GM12891 (cell line): ENCODE results near the gene CCDC121.
"Not testable (repeated sequence)": the region's sequence is repeated elsewhere in the genome, so short reads cannot be mapped to it uniquely, and the experiment has no call there.

Experiments used
- DNase-seq: peaks from one replicate; pipeline ENCODE4 v3.0.0; 2011; ENCODE audit warnings: low spot score; ENCODE audit not compliant: insufficient read length
- FAIRE-seq: peaks from 2 replicates; lab custom pipeline; 2011; peaks lifted over from hg19 to GRCh38; lab: Jason Lieb, UNC
- PAX5 ChIP-seq: IDR thresholded peaks from 2 replicates; pipeline ENCODE4 v1.6.1; 2011; ENCODE audit warnings: low read length, moderate library complexity, mild to moderate bottlenecking; ENCODE audit not compliant: insufficient read depth, severe bottlenecking
- POLR2A ChIP-seq: IDR thresholded peaks from 2 replicates; pipeline ENCODE4 v1.6.1; 2011; ENCODE audit warnings: low read depth, low read length, control low read depth
- POLR2AphosphoS5 ChIP-seq: IDR thresholded peaks from 2 replicates; pipeline ENCODE4 v1.6.1; 2011; ENCODE audit warnings: low read depth, low read length, control low read depth
- POU2F2 ChIP-seq: IDR thresholded peaks from 2 replicates; pipeline ENCODE4 v1.6.1; 2011; ENCODE audit warnings: low read depth, mild to moderate bottlenecking, control low read depth, low read length, moderate library complexity
- SPI1 ChIP-seq: IDR thresholded peaks from 2 replicates; pipeline ENCODE4 v1.6.1; 2011; ENCODE audit warnings: low read depth, low read length, control low read depth
- TAF1 ChIP-seq: IDR thresholded peaks from 2 replicates; pipeline ENCODE4 v1.6.1; 2011; ENCODE audit warnings: low read depth, low read length, control low read depth

The CCDC121 gene

GRCh38 chr2:27638709-27639108 lies 9.9 kb upstream of the CCDC121 start:
- DNase-seq: no peak

GRCh38 chr2:27638037-27638637 lies 9.3 kb upstream of the CCDC121 start:
- no peak for FAIRE-seq

More at GRCh38 chr2:27638709-27639108, 9.9 kb upstream of the CCDC121 start:
- no peak for TF ChIP-seq TAF1
- no peak for FAIRE-seq

GRCh38 chr2:27636766-27637165 lies 8.0 kb upstream of the CCDC121 start:
- no peak for FAIRE-seq
- TF ChIP-seq POU2F2 (no peak), POLR2A (no peak), PAX5 (no peak), SPI1 (no peak), POLR2AphosphoS5 (no peak), TAF1 (no peak)
- DNase-seq: no peak

More at GRCh38 chr2:27638037-27638637, 9.3 kb upstream of the CCDC121 start:
- no peak for DNase-seq
- TF ChIP-seq TAF1 (no peak), POU2F2 (no peak), PAX5 (no peak), POLR2A (no peak), POLR2AphosphoS5 (no peak), SPI1 (no peak)

GRCh38 chr2:27634291-27634690 lies 5.5 kb upstream of the CCDC121 start:
- no peak for FAIRE-seq

GRCh38 chr2:27630257-27630656 lies 1.4 kb upstream of the CCDC121 start:
- DNase-seq, FAIRE-seq: not testable (repeated sequence)

More at GRCh38 chr2:27634291-27634690, 5.5 kb upstream of the CCDC121 start:
- TF ChIP-seq PAX5 (no peak), SPI1 (no peak), POU2F2 (no peak), POLR2A (no peak)
- DNase-seq: no peak

- TF ChIP-seq POLR2AphosphoS5 (no peak), TAF1 (no peak), POU2F2 (no peak), SPI1 (no peak), POLR2A (no peak), PAX5 (no peak)
- FAIRE-seq (no peak), DNase-seq (peak; percentile 10)
Observed at GRCh38 chr2:27627963-27628766, 647 bp downstream of the CCDC121 start.

GRCh38 chr2:27626921-27627320 lies 1.9 kb downstream of the CCDC121 start:
- FAIRE-seq, DNase-seq: not testable (repeated sequence)

GRCh38 chr2:27626323-27626722 lies 2.5 kb downstream of the CCDC121 start:
- DNase-seq, FAIRE-seq: not testable (repeated sequence)

- no peak for TF ChIP-seq PAX5
- TF ChIP-seq TAF1: no peak
- no peak for TF ChIP-seq POLR2AphosphoS5
- no peak for TF ChIP-seq POLR2A
- TF ChIP-seq POU2F2: no peak
- no peak for FAIRE-seq
- no peak for DNase-seq
Observed at GRCh38 chr2:27624943-27625342, 3.9 kb downstream of the CCDC121 start.

- FAIRE-seq (no peak), DNase-seq (no peak)
- TF ChIP-seq TAF1 (no peak), SPI1 (no peak), PAX5 (no peak), POLR2AphosphoS5 (no peak), POU2F2 (no peak), POLR2A (no peak)
Observed at GRCh38 chr2:27622921-27623384, 5.9 kb downstream of the CCDC121 start.
